ENCODE data around the gene CFAP45. TPM values are rescaled to one million over a fixed set of nuclear protein-coding genes. Genes with fewer than 3 reads are reported as not detected.
A peak's percentile ranks its signal among the peaks of the same experiment; 100 is the strongest.

The CFAP45 gene
- total RNA-seq, 1 donor from 2014 or later = 0.49 TPM

DNA sequence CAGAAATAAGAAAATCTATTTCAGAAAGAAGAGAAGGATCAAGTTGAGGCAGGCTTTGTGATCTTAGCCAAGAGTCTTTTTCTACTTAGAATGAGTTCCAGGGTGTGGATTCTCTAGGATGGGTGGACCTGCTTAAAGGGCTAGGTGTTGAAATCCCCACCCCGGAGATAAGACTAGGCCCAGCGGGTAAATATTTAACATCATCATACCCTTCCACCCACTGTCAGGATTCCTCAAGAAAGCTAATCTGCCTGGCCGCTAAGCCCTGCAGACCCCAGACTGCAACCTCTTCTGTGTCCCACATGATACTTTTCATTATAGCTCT, 39.7 kb upstream of the CFAP45 start:
- Mint-ChIP-seq H3K9me3 (ENCODE audit: unreplicated experiment) (peaks cover 10% of the 10 kb centered on the region), H3K4me1 (ENCODE audit: low read depth, unreplicated experiment) (peaks cover 32% of the 10 kb centered on the region), H3K36me3 (ENCODE audit: unreplicated experiment) (no peaks in the 10 kb centered on the region), H3K27ac (ENCODE audit: unreplicated experiment) (peak overlapping the region; percentile 20), H3K27me3 (ENCODE audit: unreplicated experiment) (peaks cover 9% of the 10 kb centered on the region), H3K4me3 (ENCODE audit: unreplicated experiment) (no peak overlapping the region)
- TF ChIP-seq, protein P1, sequence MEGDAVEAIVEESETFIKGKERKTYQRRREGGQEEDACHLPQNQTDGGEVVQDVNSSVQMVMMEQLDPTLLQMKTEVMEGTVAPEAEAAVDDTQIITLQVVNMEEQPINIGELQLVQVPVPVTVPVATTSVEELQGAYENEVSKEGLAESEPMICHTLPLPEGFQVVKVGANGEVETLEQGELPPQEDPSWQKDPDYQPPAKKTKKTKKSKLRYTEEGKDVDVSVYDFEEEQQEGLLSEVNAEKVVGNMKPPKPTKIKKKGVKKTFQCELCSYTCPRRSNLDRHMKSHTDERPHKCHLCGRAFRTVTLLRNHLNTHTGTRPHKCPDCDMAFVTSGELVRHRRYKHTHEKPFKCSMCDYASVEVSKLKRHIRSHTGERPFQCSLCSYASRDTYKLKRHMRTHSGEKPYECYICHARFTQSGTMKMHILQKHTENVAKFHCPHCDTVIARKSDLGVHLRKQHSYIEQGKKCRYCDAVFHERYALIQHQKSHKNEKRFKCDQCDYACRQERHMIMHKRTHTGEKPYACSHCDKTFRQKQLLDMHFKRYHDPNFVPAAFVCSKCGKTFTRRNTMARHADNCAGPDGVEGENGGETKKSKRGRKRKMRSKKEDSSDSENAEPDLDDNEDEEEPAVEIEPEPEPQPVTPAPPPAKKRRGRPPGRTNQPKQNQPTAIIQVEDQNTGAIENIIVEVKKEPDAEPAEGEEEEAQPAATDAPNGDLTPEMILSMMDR (IDR thresholded peaks at IDR 0.05; ENCODE audit: partially characterized antibody, unreplicated experiment) = no peak
- no peak for DNase-seq

DNA sequence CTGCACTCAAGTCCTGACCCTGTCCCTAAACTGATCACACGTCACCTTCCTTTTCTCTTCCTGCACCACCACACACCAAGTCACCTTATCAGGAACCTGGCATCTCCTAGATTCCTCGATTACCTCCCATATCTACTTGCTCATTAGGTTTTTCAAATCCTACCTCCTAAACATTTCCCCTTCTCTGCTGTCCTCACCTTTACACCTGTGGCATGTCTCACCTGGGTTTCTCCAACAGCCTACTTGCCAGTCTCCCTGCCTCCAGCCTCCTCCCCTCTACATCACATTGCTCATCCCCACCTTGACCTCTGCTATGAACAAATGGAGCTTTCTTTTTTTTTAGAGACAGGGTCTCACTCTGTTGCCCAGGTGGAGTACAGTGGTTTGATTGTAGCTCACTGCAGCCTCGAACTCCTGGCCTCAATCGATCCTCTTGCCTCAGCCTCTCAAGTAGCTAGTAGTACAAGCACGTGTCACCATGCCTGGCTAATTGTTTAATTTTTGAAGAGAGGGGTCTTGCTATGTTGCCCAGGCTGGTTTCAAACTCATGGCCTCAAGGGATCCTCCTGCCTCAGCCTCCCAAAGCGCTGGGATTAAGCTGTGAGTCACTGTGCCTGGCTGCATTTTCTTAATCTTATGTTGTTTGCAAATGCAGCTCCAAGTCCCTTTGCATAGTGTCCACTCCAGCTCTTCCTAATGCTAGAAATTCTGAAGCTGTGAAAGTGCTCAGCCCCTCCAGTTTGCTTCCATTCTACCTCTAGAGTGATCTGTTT, 39.1 kb upstream of the CFAP45 start:
- no peak overlapping the region for H3K4me3 Mint-ChIP-seq (ENCODE audit: unreplicated experiment)
- no peak for DNase-seq

DNA sequence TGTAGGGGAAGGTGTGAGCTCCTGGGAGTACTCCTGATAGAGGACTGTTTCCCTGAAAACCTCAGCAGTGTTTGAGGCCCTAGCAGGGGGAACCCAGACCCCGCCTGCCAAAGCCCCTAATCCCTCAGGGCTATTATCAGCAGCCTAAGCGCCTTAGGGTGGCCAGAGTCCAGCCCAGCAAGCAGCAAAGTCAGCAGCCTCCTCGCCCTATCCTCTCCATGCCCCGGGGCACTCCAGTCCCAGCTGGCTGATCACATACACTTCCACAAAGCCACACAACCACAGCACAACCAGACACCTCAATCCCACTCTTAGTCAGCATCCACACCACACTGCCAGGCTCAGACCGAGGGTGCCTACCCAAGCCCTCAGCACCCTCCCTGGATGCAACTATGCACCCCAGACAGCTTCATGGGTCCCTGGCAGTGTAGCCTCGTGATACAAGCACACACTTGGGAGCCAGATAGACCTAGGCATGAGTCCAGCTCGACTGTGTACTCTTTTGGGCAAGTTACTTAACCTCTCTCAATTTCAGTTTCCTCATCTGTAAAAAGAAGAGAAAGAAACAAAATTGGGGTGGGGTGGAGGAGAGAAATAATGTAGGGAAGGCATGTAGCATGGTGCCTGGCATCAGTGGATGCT, 38.4 kb upstream of the CFAP45 start:
- H3K27me3 Mint-ChIP-seq (ENCODE audit: unreplicated experiment) = peaks cover 8% of the 10 kb centered on the region
- peaks cover 10% of the 10 kb centered on the region for H3K9me3 Mint-ChIP-seq (ENCODE audit: unreplicated experiment)
- H3K36me3 Mint-ChIP-seq (ENCODE audit: unreplicated experiment) = no peaks in the 10 kb centered on the region
- no peak overlapping the region for H3K4me3 Mint-ChIP-seq (ENCODE audit: unreplicated experiment)
- TF ChIP-seq, protein P1 (IDR thresholded peaks at IDR 0.05; ENCODE audit: partially characterized antibody, unreplicated experiment) = no peak
- H3K27ac Mint-ChIP-seq (ENCODE audit: unreplicated experiment) = no peak overlapping the region
- DNase-seq = no peak
- peaks cover 28% of the 10 kb centered on the region for H3K4me1 Mint-ChIP-seq (ENCODE audit: low read depth, unreplicated experiment)

More for the DNA sequence above, 39.1 kb upstream of the CFAP45 start:
- Mint-ChIP-seq H3K4me1 (ENCODE audit: low read depth, unreplicated experiment) (peaks cover 30% of the 10 kb centered on the region), H3K27ac (ENCODE audit: unreplicated experiment) (peak overlapping the region; percentile 20), H3K36me3 (ENCODE audit: unreplicated experiment) (no peaks in the 10 kb centered on the region), H3K9me3 (ENCODE audit: unreplicated experiment) (peaks cover 10% of the 10 kb centered on the region), H3K27me3 (ENCODE audit: unreplicated experiment) (peaks cover 9% of the 10 kb centered on the region)
- TF ChIP-seq, protein P1 (IDR thresholded peaks at IDR 0.05; ENCODE audit: partially characterized antibody, unreplicated experiment) = no peak

DNA sequence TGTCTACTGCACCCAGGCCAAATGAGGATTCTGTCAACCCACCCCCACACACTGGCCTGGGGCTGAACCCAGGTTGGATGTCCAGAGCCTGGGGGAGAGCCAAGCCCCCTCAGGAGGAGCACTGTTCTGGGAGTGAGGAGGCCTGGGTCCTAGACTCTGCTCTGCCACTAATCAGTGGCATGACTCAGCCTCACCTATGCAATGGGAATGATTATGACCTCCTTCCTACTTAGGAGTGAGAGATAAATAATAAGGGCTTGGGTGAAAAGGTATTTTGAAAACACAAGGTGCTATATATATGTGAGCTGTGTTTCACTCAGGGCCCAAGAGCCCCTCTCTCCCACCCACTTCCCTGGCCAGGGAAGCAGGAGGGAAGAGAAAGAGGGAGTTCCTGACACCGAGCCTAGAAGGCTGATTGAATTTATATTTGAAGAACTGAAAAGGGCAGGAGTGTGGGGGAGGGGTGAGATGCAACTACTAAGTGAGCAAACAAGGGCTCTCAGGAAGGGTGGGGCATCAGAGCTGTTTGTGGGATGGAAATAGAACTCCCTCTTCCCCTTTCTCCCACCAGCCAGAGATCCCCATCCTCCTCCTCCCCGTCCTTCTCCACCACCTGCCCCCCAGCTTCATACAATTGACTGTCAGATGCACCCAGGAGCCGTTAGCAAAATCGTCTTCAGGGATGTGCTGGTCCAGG, 37.2 kb upstream of the CFAP45 start:
- TF ChIP-seq, protein P1 (IDR thresholded peaks at IDR 0.05; ENCODE audit: partially characterized antibody, unreplicated experiment) = no peak
- no peak for DNase-seq
- peaks cover 10% of the 10 kb centered on the region for H3K9me3 Mint-ChIP-seq (ENCODE audit: unreplicated experiment)
- H3K4me1 Mint-ChIP-seq (ENCODE audit: low read depth, unreplicated experiment) = peaks cover 24% of the 10 kb centered on the region
- peaks cover 5% of the 10 kb centered on the region for H3K36me3 Mint-ChIP-seq (ENCODE audit: unreplicated experiment)
- H3K27me3 Mint-ChIP-seq (ENCODE audit: unreplicated experiment) = peaks cover 4% of the 10 kb centered on the region
- H3K27ac Mint-ChIP-seq (ENCODE audit: unreplicated experiment) = no peak overlapping the region
- peak overlapping the region; percentile 5 for H3K4me3 Mint-ChIP-seq (ENCODE audit: unreplicated experiment)

Data from glutamatergic neuron (in vitro differentiated cells).